K562 (cell line): ENCODE measurements around the gene BCAR3. TPM values are rescaled to one million over a fixed set of nuclear protein-coding genes. Genes with fewer than 3 reads are reported as not detected.

ENCODE experiments used
- ATAC-seq: fragments of 200-7000 bp; cut with Tn5 transposase; 3 replicates; pipeline ENCODE4 v1.9.1; 2020; ENCODE audit warnings: moderate library complexity
- BruUV-seq: library from RNA; stranded (reverse); fragments of 400-500 nt; replicated peaks from 2 replicates; lab custom pipeline; 2021; lab: Mats Ljungman, UMichigan
- CTCF ChIA-PET: fragments of 300-600 bp; formaldehyde crosslinking; extraction: SDS; loops from one replicate; lab custom pipeline; 2021; ENCODE audit warnings: low intra/inter-chr PET ratio; lab: Yijun Ruan, JAX
- POLR2A ChIA-PET: fragments of 300-600, 350-650 bp; sonication (Branson Sonifier 250); formaldehyde crosslinking; extraction: SDS; loops from one replicate; lab custom pipeline; 2021; ENCODE audit warnings: antibody characterized with exemption, inconsistent platforms; lab: Yijun Ruan, JAX
- DNase-seq, 4 experiments: peaks; one replicate each; pipeline versions ENCODE4 v3.0.0 to v3.0.0-alpha.2; 2011 to 2018; ENCODE audit warnings: low spot score in 3 of 4, mixed read lengths in 3 of 4; ENCODE audit errors: extremely low read depth in 1 of 4
- FAIRE-seq: peaks from 2 replicates; lab custom pipeline; 2011; peaks lifted over from hg19 to GRCh38; lab: Jason Lieb, UNC
- H2AFZ ChIP-seq: 2 replicates; pipeline ENCODE4 v1.6.0; 2011; ENCODE audit warnings: low read depth, low read length, control low read depth, inconsistent platforms
- H3K27ac ChIP-seq: fragments of 200-600 bp; 3 replicates; pipeline ENCODE4 v1.8.0; 2011; ENCODE audit warnings: low read depth, mild to moderate bottlenecking, control low read depth, inconsistent platforms, low read length, moderate library complexity, mixed read lengths; ENCODE audit errors: extremely low read depth
- H3K27me3 ChIP-seq, 2 experiments: fragments of 300-600 bp in 1 of 2; 2 replicates in 1 of 2; 3 replicates in 1 of 2; pipeline versions ENCODE4 v1.6.0 to v1.8.0; 2011; ENCODE audit warnings: inconsistent platforms in 2 of 2, low read length in 2 of 2, mild to moderate bottlenecking in 1 of 2, mixed read lengths in 1 of 2, moderate library complexity in 1 of 2; ENCODE audit not compliant: control insufficient read depth in 2 of 2, insufficient read depth in 2 of 2
- H3K36me3 ChIP-seq: fragments of 300-600 bp; 3 replicates; pipeline ENCODE4 v1.8.0; 2011; ENCODE audit warnings: mild to moderate bottlenecking, low read length, inconsistent platforms; ENCODE audit not compliant: control insufficient read depth, insufficient read depth
- H3K4me1 ChIP-seq, 2 experiments: fragments of 200-600 bp in 1 of 2; replicated peaks in 1 of 2; 2 replicates in 1 of 2; 3 replicates in 1 of 2; pipeline versions ENCODE4 v1.5.1 to v1.8.0; 2011; ENCODE audit warnings: inconsistent platforms in 2 of 2, low read length in 2 of 2, mild to moderate bottlenecking in 1 of 2, mixed read lengths in 1 of 2, moderate library complexity in 1 of 2; ENCODE audit not compliant: control insufficient read depth in 2 of 2, insufficient read depth in 2 of 2
- H3K4me2 ChIP-seq: 2 replicates; pipeline ENCODE4 v1.6.1; 2011; ENCODE audit warnings: low read length, control low read depth, inconsistent platforms, mixed read lengths; ENCODE audit not compliant: insufficient read depth
- H3K4me3 ChIP-seq: fragments of 200-600 bp; sonication (generic), shearing (Covaris generic); 2 replicates; pipeline ENCODE4 v1.5.1; 2016; ENCODE audit warnings: control low read depth, inconsistent platforms
- H3K79me2 ChIP-seq: fragments of 200-600 bp; 3 replicates; pipeline ENCODE4 v1.8.0; 2011; ENCODE audit warnings: low read length, inconsistent platforms; ENCODE audit not compliant: control insufficient read depth, insufficient read depth
- H3K9ac ChIP-seq, 2 experiments: 2 replicates each; pipeline versions ENCODE4 v1.6.0 to v1.6.1; 2011; ENCODE audit warnings: low read depth in 2 of 2, low read length in 2 of 2, control low read depth in 1 of 2, inconsistent platforms in 1 of 2, mild to moderate bottlenecking in 1 of 2, mixed read lengths in 1 of 2; ENCODE audit not compliant: insufficient read depth in 1 of 2
- H3K9me1 ChIP-seq: one replicate; pipeline ENCODE4 v1.6.0; 2011; ENCODE audit warnings: inconsistent platforms, mild to moderate bottlenecking, low read length, moderate library complexity; ENCODE audit not compliant: control insufficient read depth, insufficient read depth
- H3K9me3 ChIP-seq: replicated peaks from 2 replicates; pipeline ENCODE4 v1.5.1; 2011; ENCODE audit warnings: low read depth, low read length, inconsistent platforms; ENCODE audit not compliant: control insufficient read depth, insufficient read depth
- H4K20me1 ChIP-seq: replicated peaks from 2 replicates; pipeline ENCODE4 v1.6.1; 2011; ENCODE audit warnings: low read length, inconsistent platforms, mixed read lengths; ENCODE audit not compliant: control insufficient read depth, insufficient read depth
- CUX1 ChIP-seq: fragments of 200-800 bp; sonication (Bioruptor generic); IDR thresholded peaks from 2 replicates; pipeline ENCODE4 v1.6.1; 2016; ENCODE audit warnings: missing genetic modification characterization, missing compliant biosample characterization
- MYC ChIP-seq, 2 experiments: fragments of 250-450 bp in 1 of 2; sonication (Bioruptor Pico) in 1 of 2; IDR thresholded peaks; 2 replicates each; pipeline versions ENCODE4 v1.5.1 to v1.6.1; 2012 to 2021; ENCODE audit warnings: low read depth in 2 of 2, borderline replicate concordance in 1 of 2, improper control_type of control experiment in 1 of 2, low read length in 1 of 2, mild to moderate bottlenecking in 1 of 2, moderate library complexity in 1 of 2
- POLR2B ChIP-seq: fragments of 450-650 bp; IDR thresholded peaks from 2 replicates; pipeline ENCODE4 v1.6.1; 2018; ENCODE audit warnings: low read depth; ENCODE audit not compliant: partially characterized antibody
- SMAD3 ChIP-seq: fragments of 450-650 bp; formaldehyde crosslinking; conservative IDR thresholded peaks from 2 replicates; pipeline ENCODE4 v1.4.0; 2020; ENCODE audit warnings: mild to moderate bottlenecking
- SMARCE1 ChIP-seq: fragments of 450-650 bp; IDR thresholded peaks from 2 replicates; pipeline ENCODE4 v1.7.1; 2016; ENCODE audit warnings: mild to moderate bottlenecking
- SREBF1 ChIP-seq: fragments of 150-350 bp; IDR thresholded peaks from 2 replicates; pipeline ENCODE4 v1.6.1; 2014; ENCODE audit warnings: antibody characterized with exemption, low read depth, low read length, borderline replicate concordance
- ZKSCAN1 ChIP-seq: fragments of 150-350 bp; IDR thresholded peaks from 2 replicates; pipeline ENCODE4 v1.6.1; 2016; ENCODE audit warnings: low read depth, low read length
- ZNF134 ChIP-seq: fragments of 250-450 bp; sonication (Bioruptor Pico); conservative IDR thresholded peaks from 2 replicates; pipeline ENCODE4 v1.4.0; 2020
- in situ Hi-C: fragments of 300-500 bp; cut with MboI; formaldehyde crosslinking; loops from 4 replicates; pipeline ENCODE4 v1.15.0; 2018; ENCODE audit warnings: inconsistent platforms, mixed read lengths
- intact Hi-C: fragments of 100-400 bp; cut with micrococcal nuclease; formaldehyde crosslinking; loops from 2 replicates; pipeline ENCODE4 v1.14.2; 2022
- polyA plus RNA-seq, 8 experiments: library from polyadenylated mRNA; depleted of rRNA in 4 of 8; stranded (reverse) in 5 of 8; unstranded in 3 of 8; fragments of >200 nt; fragmentation: Nextera tagmentation in 2 of 8; fragmentation: Illumina TruSeq in 1 of 8; extraction: Ambion mirVana in 2 of 8; extraction: Trizol in 1 of 8; gene quantifications; 2 replicates each; pipeline versions ENCODE4 v1.2.1 to v1.2.3, GENCODE V29; 2011 to 2014; ENCODE audit warnings: inconsistent platforms in 1 of 8, missing spikeins in 1 of 8
- total RNA-seq, 7 experiments: library from RNA; depleted of rRNA in 6 of 7; stranded (reverse); fragments of >200 nt in 6 of 7; fragmentation: Illumina TruSeq in 2 of 7; extraction: Trizol in 2 of 7; gene quantifications; 2 replicates each; pipeline versions ENCODE4 v1.2.1 to v1.2.3, GENCODE V29; 2011 to 2021; ENCODE audit warnings: low replicate concordance in 1 of 7

Gene BCAR3
- total and polyA plus RNA-seq, 9 of the 15 experiments (the other 6 are each of a cell fraction or from before 2014, with no cell fraction given): 1.8 to 6.3 (median 3.8) TPM

DNA sequence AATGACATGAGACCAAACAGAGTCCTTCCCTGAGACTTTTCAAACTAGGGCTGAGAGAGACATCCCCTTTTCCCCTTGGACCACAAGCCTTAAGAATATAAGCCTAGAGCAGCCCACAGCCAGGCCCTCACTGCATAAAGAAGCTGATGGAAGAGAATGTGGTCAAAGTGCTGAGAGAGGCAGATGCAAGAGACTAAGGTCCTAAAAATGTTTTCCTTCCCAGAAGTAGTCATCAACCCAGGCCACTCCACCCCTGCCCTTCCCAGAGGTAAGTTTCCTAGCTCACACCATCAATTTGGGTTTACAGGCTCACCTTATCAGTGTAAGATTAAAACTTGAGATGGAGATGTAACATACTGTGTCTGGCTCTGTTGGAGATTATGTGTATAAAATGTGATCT is 58.2 kb downstream of the BCAR3 start:
- Histone ChIP-seq H3K4me3 (no peak overlapping the region), H3K36me3 (no peaks in the 10 kb centered on the region), H4K20me1 (no peaks in the 10 kb centered on the region), H3K79me2 (no peaks in the 10 kb centered on the region), H3K9me1 (no peaks in the 10 kb centered on the region), H3K4me2 (no peak overlapping the region), H3K27me3 (no peaks in the 10 kb centered on the region), H3K9me3 (no peaks in the 10 kb centered on the region), H3K9ac (no peak overlapping the region), H2AFZ (no peak overlapping the region), H3K4me1 (no peaks in the 10 kb centered on the region; a peak in 2 of 5 replicates), H3K27ac (no peak overlapping the region)
- FAIRE-seq: no peak
- DNase-seq: no peak
- no peak for TF ChIP-seq MYC (IDR thresholded peaks at IDR 0.05; ENCODE audit: low read depth, low read length)
- no peak for TF ChIP-seq MYC (CRISPR knock-in tag; IDR thresholded peaks at IDR 0.05; ENCODE audit: borderline replicate concordance, low read depth)
- no peak for TF ChIP-seq ZNF134 (CRISPR knock-in tag)
- TF ChIP-seq ZKSCAN1: no peak
- TF ChIP-seq POLR2B: no peak
- no peak for TF ChIP-seq SMARCE1
- no peak for TF ChIP-seq SREBF1
- TF ChIP-seq CUX1: no peak
- TF ChIP-seq SMAD3 (CRISPR knock-in tag): no peak
- CTCF ChIA-PET: no interaction called here
- intact Hi-C loops: loop anchor here (2.0 to 10.0 kb wide), 2 partner anchors 319 to 711 kb away; no protein-coding TSS in a partner anchor
- POLR2A ChIA-PET: interaction anchor here (1.0 kb wide), 1 partner anchor 190 kb away, joined by 3 read pairs; no protein-coding TSS in a partner anchor
- no TSS peak for BruUV-seq
- in situ Hi-C loops: loop anchor here (10.0 kb wide), 1 partner anchor 319 kb away; no protein-coding TSS in a partner anchor
- no peak for ATAC-seq
